ENCODE results near the gene BCL11B. TPM values are rescaled to one million over a fixed set of nuclear protein-coding genes. Genes with fewer than 3 reads are reported as not detected.

Gene BCL11B
- total and polyA plus RNA-seq, 9 of the 15 experiments (the other 6 are each of a cell fraction or from before 2014, with no cell fraction given), result 0.09 TPM; not detected in 8

DNA sequence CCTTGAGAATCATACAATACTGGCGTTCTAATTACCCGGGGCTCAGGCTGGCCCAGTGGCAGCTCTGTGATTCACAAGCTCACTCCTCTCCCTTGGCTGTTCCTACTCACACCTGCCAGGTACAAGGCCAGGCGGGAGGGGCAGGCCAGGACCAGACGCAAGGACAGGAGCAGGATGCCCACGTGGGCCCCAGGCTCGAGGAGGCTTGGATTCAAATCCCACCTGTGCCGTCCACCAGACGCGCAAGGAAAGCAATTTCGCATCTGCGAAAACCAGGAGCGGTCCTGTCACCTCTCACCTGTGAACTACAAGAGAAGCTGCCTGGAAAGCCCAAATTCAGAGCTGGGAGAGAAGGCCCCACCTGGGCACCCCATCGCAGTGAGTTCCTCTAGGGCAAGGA lies 50.6 kb downstream of the BCL11B start:
- Histone ChIP-seq H4K20me1 (replicated peaks; ENCODE audit: control insufficient read depth, insufficient read depth, low read length) (no peaks in the 10 kb centered on the region), H3K27me3 (ENCODE audit: control insufficient read depth in 2 of 2, insufficient read depth in 2 of 2, low read length in 2 of 2) (peaks cover 0 to 6% of the 10 kb centered on the region in 2 experiments; a peak in 1 of 5 replicates), H3K9me3 (replicated peaks; ENCODE audit: control insufficient read depth, insufficient read depth, low read depth, low read length) (no peaks in the 10 kb centered on the region), H3K9ac (ENCODE audit: insufficient read depth in 1 of 2, low read depth in 2 of 2, low read length in 2 of 2) (no peak overlapping the region), H3K4me1 (replicated peaks in 1 of 2; ENCODE audit: control insufficient read depth in 2 of 2, insufficient read depth in 2 of 2, low read length in 2 of 2) (no peaks in the 10 kb centered on the region), H3K4me3 (no peak overlapping the region), H3K36me3 (ENCODE audit: control insufficient read depth, insufficient read depth, low read length) (no peaks in the 10 kb centered on the region), H3K4me2 (ENCODE audit: insufficient read depth, low read length) (no peak overlapping the region), H3K9me1 (ENCODE audit: control insufficient read depth, insufficient read depth, low read length) (no peaks in the 10 kb centered on the region), H3K27ac (ENCODE audit: extremely low read depth, low read depth, low read length) (no peak overlapping the region), H2AFZ (ENCODE audit: low read depth, low read length) (no peak overlapping the region), H3K79me2 (ENCODE audit: control insufficient read depth, insufficient read depth, low read length) (no peaks in the 10 kb centered on the region)
- intact Hi-C loops (cut with micrococcal nuclease), result no loop called here
- no peak for FAIRE-seq
- DNase-seq (ENCODE audit: extremely low read depth in 1 of 4, low spot score in 3 of 4), result no peak
- no peak for ATAC-seq
- ChIA-PET POLR2A (no interaction called here), CTCF (ENCODE audit: low intra/inter-chr PET ratio) (no interaction called here)
- in situ Hi-C loops (cut with MboI), result no loop called here
- no TSS peak for BruUV-seq (replicated peaks)
- whole genome bisulfite sequencing (ENCODE audit: insufficient coverage, low coverage, missing lambda C conversion rate), result under 1% methylated on average over 13 of the region's 13 CpGs
- TF ChIP-seq, protein P1, sequence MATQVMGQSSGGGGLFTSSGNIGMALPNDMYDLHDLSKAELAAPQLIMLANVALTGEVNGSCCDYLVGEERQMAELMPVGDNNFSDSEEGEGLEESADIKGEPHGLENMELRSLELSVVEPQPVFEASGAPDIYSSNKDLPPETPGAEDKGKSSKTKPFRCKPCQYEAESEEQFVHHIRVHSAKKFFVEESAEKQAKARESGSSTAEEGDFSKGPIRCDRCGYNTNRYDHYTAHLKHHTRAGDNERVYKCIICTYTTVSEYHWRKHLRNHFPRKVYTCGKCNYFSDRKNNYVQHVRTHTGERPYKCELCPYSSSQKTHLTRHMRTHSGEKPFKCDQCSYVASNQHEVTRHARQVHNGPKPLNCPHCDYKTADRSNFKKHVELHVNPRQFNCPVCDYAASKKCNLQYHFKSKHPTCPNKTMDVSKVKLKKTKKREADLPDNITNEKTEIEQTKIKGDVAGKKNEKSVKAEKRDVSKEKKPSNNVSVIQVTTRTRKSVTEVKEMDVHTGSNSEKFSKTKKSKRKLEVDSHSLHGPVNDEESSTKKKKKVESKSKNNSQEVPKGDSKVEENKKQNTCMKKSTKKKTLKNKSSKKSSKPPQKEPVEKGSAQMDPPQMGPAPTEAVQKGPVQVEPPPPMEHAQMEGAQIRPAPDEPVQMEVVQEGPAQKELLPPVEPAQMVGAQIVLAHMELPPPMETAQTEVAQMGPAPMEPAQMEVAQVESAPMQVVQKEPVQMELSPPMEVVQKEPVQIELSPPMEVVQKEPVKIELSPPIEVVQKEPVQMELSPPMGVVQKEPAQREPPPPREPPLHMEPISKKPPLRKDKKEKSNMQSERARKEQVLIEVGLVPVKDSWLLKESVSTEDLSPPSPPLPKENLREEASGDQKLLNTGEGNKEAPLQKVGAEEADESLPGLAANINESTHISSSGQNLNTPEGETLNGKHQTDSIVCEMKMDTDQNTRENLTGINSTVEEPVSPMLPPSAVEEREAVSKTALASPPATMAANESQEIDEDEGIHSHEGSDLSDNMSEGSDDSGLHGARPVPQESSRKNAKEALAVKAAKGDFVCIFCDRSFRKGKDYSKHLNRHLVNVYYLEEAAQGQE (IDR thresholded peaks at IDR 0.05; ENCODE audit: borderline replicate concordance), result no peak
- TF ChIP-seq, protein P1 (CRISPR knock-in tag; IDR thresholded peaks at IDR 0.05; ENCODE audit: low read depth), result no peak
- TF ChIP-seq JUN (IDR thresholded peaks at IDR 0.05; ENCODE audit: borderline replicate concordance, low read depth, low read length), result no peak
- no peak for TF ChIP-seq JUN (CRISPR knock-in tag; IDR thresholded peaks at IDR 0.05; ENCODE audit: borderline replicate concordance)
- TF ChIP-seq PTBP1 (IDR thresholded peaks at IDR 0.05; ENCODE audit: low read depth, low read length), result no peak
- TF ChIP-seq GABPB1 (CRISPR knock-in tag; IDR thresholded peaks at IDR 0.05), result no peak
- TF ChIP-seq, protein P2, sequence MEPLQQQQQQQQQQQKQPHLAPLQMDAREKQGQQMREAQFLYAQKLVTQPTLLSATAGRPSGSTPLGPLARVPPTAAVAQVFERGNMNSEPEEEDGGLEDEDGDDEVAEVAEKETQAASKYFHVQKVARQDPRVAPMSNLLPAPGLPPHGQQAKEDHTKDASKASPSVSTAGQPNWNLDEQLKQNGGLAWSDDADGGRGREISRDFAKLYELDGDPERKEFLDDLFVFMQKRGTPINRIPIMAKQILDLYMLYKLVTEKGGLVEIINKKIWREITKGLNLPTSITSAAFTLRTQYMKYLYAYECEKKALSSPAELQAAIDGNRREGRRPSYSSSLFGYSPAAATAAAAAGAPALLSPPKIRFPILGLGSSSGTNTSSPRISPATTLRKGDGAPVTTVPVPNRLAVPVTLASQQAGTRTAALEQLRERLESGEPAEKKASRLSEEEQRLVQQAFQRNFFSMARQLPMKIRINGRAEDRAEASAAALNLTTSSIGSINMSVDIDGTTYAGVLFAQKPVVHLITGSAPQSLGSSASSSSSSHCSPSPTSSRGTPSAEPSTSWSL (CRISPR knock-in tag; IDR thresholded peaks at IDR 0.05; ENCODE audit: borderline replicate concordance), result no peak
- TF ChIP-seq TEAD1 (CRISPR knock-in tag; IDR thresholded peaks at IDR 0.05), result no peak
- TF ChIP-seq CXXC5 (CRISPR knock-in tag; IDR thresholded peaks at IDR 0.05), result no peak
- no peak for TF ChIP-seq ZNF431 (CRISPR knock-in tag; IDR thresholded peaks at IDR 0.05)
- no peak for TF ChIP-seq MYNN (IDR thresholded peaks at IDR 0.05)
- TF ChIP-seq MYNN (CRISPR knock-in tag; IDR thresholded peaks at IDR 0.05), result no peak
- no peak for TF ChIP-seq ZNF444 (CRISPR knock-in tag; IDR thresholded peaks at IDR 0.05)
- no peak for TF ChIP-seq HDAC8 (tag; IDR thresholded peaks at IDR 0.05)
- no peak for TF ChIP-seq ZNF175 (CRISPR knock-in tag; IDR thresholded peaks at IDR 0.05; ENCODE audit: low read depth)
- TF ChIP-seq SRF (CRISPR knock-in tag; IDR thresholded peaks at IDR 0.05), result no peak
